GM18507 (cell line): Measurements from ENCODE around the gene NAPA.

Source experiments
- DNase-seq: peaks from one replicate; pipeline ENCODE4 v3.0.0; 2011; ENCODE audit warnings: low read depth; ENCODE audit not compliant: insufficient read length; ENCODE audit errors: extremely low spot score
- FAIRE-seq: peaks from 2 replicates; lab custom pipeline; 2011; peaks lifted over from hg19 to GRCh38; lab: Jason Lieb, UNC

The NAPA gene

GRCh38 chr19:47514869-47515588 is at the start of gene NAPA:
NAPA (minus strand) TSS chr19:47515063; CDS start chr19:47514940, 123 bp downstream.
- peak; percentile 98 for FAIRE-seq
- DNase-seq = peak; percentile 96

- no peak for DNase-seq
Observed at GRCh38 chr19:47564081-47564480, 49.2 kb upstream of the NAPA start.

GRCh38 chr19:47561440-47562057 is 46.7 kb upstream of the NAPA start:
- FAIRE-seq (no peak), DNase-seq (no peak)

More at GRCh38 chr19:47564081-47564480, 49.2 kb upstream of the NAPA start:
- no peak for FAIRE-seq

- DNase-seq (no peak), FAIRE-seq (no peak)
Observed at GRCh38 chr19:47560999-47561398, 46.1 kb upstream of the NAPA start.

GRCh38 chr19:47550129-47550528 is 35.3 kb upstream of the NAPA start:
- DNase-seq (no peak), FAIRE-seq (no peak)

GRCh38 chr19:47549261-47549862 is 34.5 kb upstream of the NAPA start:
- no peak for FAIRE-seq

GRCh38 chr19:47547199-47547598 is 32.3 kb upstream of the NAPA start:
- FAIRE-seq = no peak

More at GRCh38 chr19:47549261-47549862, 34.5 kb upstream of the NAPA start:
- DNase-seq = no peak

GRCh38 chr19:47545061-47545948 is 30.4 kb upstream of the NAPA start:
- FAIRE-seq (no peak), DNase-seq (no peak)

More at GRCh38 chr19:47547199-47547598, 32.3 kb upstream of the NAPA start:
- DNase-seq = no peak

- FAIRE-seq (no peak), DNase-seq (no peak)
Observed at GRCh38 chr19:47544476-47544875, 29.6 kb upstream of the NAPA start.

- DNase-seq (no peak), FAIRE-seq (no peak)
Observed at GRCh38 chr19:47544075-47544474, 29.2 kb upstream of the NAPA start.

GRCh38 chr19:47542030-47542475 is 27.2 kb upstream of the NAPA start:
- FAIRE-seq = no peak
- no peak for DNase-seq

- FAIRE-seq (peak; percentile 92), DNase-seq (no peak)
Observed at GRCh38 chr19:47541518-47541917, 26.7 kb upstream of the NAPA start.

GRCh38 chr19:47540748-47541147 is 25.9 kb upstream of the NAPA start:
- FAIRE-seq (peak; percentile 67), DNase-seq (no peak)

- FAIRE-seq = no peak
Observed at GRCh38 chr19:47539747-47540311, 25.0 kb upstream of the NAPA start.

GRCh38 chr19:47538812-47539211 is 23.9 kb upstream of the NAPA start:
- no peak for FAIRE-seq

More at GRCh38 chr19:47539747-47540311, 25.0 kb upstream of the NAPA start:
- no peak for DNase-seq

GRCh38 chr19:47537493-47537892 is 22.6 kb upstream of the NAPA start:
- FAIRE-seq = no peak
- DNase-seq = no peak

More at GRCh38 chr19:47538812-47539211, 23.9 kb upstream of the NAPA start:
- DNase-seq = no peak

GRCh38 chr19:47534628-47535027 is 19.8 kb upstream of the NAPA start:
- no peak for FAIRE-seq
- DNase-seq = no peak

- DNase-seq (no peak), FAIRE-seq (no peak)
Observed at GRCh38 chr19:47531640-47532387, 17.0 kb upstream of the NAPA start.
